22Rv1 (cell line): ENCODE measurements around the gene PRKD1.

Experiments
- CTCF ChIP-seq: fragments of 450-650 bp; IDR thresholded peaks from 2 replicates; pipeline ENCODE4 v1.5.1; 2017; ENCODE audit warnings: mild to moderate bottlenecking
- ZFX ChIP-seq: fragments of 450-650 bp; IDR thresholded peaks from 2 replicates; pipeline ENCODE4 v1.6.1; 2017; ENCODE audit warnings: antibody characterized with exemption, borderline replicate concordance

- TF ChIP-seq CTCF, result no peak
- no peak for TF ChIP-seq ZFX
These were observed 153.7 kb downstream of the PRKD1 start for GRCh38 chr14:29773990-29774389.
